HG03045 (cell line): Measurements from ENCODE around the gene CLTCL1.
"Not testable (repeated sequence)": the region's sequence is repeated elsewhere in the genome, so short reads cannot be mapped to it uniquely, and the experiment has no call there.

Experiments
- ATAC-seq: cut with Tn5 transposase; IDR thresholded peaks from one replicate; pipeline ENCODE4 v1.9.1; 2021; ENCODE audit warnings: mild to moderate bottlenecking, moderate library complexity; ENCODE audit not compliant: unreplicated experiment

CLTCL1 gene

GRCh38 chr22:19222242-19223005 lies 69.1 kb downstream of the CLTCL1 start:
- ATAC-seq = no peak

DNA sequence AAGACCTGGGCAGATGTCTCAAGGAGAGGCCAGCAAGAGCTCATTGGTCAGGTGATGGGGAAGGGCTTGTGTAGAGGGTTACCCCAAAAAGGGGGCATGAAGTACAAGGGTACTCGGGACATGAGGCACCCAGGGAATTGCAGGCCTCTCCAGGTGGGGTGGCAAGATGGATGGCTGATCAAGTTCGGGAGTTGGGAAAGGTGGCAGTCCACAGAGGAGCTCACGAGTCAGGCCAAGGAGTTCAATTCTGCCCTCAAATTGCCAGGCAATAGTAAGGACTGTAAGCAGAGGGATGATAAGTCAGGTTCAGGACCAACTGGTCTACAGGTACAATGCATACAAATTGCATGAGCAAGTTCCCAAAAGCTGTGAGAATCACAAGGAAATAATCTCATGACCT lies 70.7 kb downstream of the CLTCL1 start:
- ATAC-seq = no peak

- ATAC-seq = no peak
Measured at GRCh38 chr22:19218541-19219233, 72.8 kb downstream of the CLTCL1 start.

DNA sequence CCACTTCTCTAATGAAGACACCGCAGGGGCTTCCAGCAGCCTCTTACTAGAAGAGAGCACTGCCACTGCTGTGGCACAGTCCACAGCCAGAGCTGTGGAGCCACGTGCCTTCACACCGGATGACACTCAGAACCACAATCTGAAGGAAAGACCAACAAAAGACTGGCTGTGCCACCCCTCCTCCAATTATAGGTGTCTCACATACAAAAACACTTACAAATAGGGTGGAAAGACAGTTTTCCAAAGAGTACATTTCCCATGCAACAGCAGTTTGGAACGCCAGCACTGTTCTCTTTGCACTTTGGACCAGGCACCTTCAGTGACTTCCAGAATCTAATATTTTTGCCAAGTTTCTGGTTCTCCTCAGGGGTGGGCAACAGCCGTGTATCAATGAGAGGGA lies 74.9 kb downstream of the CLTCL1 start:
- no peak for ATAC-seq

DNA sequence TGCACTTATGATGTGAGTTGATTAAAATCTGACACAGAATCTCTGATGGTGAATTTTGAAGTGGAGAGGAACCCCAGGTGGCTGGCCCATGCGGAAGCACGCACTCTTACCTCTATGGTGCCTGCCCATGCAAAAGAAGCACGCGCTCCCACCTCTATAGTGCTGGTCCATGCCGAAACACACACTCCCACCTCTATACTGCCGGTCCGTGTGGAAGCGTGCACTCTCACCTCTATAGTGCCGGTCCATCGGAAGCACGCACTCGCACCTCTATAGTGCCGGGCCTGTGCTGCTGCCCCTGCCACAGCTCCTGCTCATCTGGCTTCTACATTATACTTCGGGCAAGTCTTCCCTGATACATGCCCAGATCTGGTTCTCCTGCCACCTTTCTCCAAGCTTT lies 76.2 kb downstream of the CLTCL1 start:
- no peak for ATAC-seq

DNA sequence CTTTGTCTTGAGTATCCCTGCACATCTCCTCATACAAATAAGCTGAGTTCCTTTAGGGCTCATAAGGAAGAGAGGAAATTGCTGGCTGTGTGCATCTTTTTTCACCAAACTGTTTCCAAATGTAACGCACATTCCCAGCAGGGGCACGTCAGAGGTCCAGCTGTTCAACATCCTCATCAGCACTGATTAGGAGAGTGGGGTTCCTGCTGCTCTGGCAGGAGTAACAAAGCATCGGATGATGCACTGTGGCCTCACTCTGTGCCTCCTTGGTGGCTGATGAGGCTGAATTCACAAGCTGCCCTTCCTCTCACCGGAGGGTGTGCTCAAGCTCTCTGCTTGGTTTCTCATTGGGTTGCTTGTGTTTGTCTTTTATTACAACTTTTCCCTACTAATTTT lies 77.4 kb downstream of the CLTCL1 start:
- ATAC-seq = no peak

DNA sequence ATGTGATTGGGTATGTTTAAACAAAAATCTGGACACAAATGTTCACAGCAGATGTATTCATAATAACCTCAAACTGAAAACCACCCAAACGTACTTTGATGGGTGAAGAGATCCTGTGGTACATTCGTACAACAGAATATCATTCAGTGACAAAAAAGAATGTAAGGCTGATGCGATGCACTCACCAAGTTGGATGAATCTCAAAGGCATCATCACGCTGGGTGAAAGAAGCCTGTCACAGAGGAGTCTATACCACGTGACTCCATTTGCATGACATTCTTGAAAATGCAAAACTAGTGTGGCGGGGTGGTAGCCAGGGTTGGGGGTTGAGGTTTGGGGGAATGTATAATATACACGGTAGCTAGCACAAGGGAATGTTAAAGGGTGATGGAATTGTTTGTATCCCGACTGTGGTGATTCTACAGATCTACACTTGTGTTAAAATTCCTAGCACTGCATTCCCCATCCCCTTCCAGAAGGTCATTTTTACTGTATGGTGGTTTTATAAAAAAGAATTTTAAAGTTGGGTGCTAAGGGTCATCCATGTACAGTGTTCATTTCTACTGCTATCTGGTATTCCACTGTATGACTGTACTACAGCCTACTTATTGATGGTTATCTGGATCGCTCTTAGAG lies 78.0 kb downstream of the CLTCL1 start:
- no peak for ATAC-seq

DNA sequence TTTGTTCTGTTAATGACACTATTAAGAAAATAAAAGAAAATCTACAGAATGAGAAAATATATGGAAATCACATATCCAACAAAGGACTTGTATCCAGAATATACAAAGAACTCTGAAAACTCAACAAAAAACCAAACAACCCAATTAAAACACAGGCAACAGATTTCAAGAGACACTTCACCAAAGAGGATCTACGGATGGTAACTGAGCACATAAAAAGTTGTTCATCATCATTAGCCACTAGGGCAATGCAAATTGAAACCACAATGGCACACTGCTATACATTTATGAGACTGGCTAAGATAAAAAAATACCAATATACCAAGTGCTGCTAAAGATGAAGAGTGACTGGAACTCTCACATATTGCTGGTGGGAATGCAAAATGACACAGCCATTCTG lies 78.5 kb downstream of the CLTCL1 start:
- ATAC-seq = no peak

DNA sequence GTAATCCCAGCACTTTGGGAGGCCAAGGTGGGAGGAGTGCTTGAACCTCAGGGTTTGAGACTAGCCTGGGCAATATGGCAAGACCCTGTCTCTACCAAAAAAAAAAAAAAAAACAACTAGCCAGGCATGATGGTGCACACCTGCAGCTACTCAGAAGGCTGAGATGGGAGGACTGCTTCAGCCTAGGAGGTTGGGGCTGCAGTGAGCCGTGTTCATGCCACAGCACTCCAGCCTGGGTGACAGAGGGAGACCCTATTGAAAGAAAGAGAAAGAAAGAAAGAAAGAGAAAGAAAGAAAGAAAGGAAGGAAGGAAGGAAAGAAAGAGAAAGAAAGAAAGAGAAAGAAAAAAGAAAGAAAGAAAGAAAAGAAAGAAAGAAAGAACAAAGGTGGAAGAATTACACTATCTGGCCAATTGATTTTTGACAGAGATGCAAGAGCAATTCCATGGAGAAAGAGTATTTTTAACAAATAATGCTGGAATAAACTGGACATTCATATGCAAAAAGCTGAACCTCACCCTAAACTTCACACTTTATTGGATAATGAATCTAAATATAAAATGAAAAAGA lies 79.1 kb downstream of the CLTCL1 start:
- no peak for ATAC-seq

DNA sequence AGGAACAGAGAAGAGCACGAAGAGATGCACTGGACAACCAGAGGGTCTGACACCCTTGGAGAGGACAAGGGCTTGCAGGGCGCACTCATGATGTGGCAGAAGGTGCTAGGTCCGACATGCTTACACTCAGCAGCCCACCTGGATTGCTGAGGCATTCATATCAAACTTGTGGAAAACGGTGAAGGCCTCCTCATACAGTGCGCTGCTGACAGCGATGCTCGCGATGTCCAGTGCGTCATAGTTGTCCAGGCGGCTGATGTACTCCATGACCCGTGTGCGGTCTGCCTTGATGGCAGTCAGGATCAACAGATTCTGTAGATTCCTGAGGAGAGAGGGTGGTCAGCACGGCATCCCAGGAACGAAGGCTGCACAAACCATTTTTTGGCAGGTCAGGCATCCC lies 81.3 kb downstream of the CLTCL1 start:
- no peak for ATAC-seq

GRCh38 chr22:19208287-19208847 lies 83.2 kb downstream of the CLTCL1 start:
- no peak for ATAC-seq

- no peak for ATAC-seq
Measured at GRCh38 chr22:19207884-19208283, 83.6 kb downstream of the CLTCL1 start.

GRCh38 chr22:19207401-19207808 lies 84.1 kb downstream of the CLTCL1 start:
- ATAC-seq = no peak

- ATAC-seq = no peak
Measured at GRCh38 chr22:19206287-19206686, 85.2 kb downstream of the CLTCL1 start.

DNA sequence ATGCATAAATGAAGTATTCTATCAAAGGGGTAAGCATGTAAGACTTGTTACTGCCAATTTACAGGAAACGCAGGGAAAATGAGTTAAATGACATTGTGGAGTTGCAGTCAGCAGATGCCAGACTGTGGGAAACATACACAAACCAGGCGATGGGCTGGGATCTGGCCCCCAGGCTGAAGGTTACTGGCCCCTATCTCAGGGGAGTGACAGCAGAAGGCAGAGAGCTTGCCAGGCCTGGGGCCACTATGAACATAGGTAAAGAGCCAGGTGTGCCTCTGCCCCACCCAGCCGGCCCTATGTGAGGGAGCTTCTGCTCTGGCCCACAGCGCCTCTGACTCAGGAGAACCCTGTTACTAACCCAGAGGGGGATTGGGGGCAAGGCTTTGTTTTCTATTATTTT lies 86.9 kb downstream of the CLTCL1 start:
- ATAC-seq = no peak

- no peak for ATAC-seq
Measured at GRCh38 chr22:19203834-19204233, 87.7 kb downstream of the CLTCL1 start.

GRCh38 chr22:19202799-19203186 lies 88.7 kb downstream of the CLTCL1 start:
- not testable (repeated sequence) for ATAC-seq

DNA sequence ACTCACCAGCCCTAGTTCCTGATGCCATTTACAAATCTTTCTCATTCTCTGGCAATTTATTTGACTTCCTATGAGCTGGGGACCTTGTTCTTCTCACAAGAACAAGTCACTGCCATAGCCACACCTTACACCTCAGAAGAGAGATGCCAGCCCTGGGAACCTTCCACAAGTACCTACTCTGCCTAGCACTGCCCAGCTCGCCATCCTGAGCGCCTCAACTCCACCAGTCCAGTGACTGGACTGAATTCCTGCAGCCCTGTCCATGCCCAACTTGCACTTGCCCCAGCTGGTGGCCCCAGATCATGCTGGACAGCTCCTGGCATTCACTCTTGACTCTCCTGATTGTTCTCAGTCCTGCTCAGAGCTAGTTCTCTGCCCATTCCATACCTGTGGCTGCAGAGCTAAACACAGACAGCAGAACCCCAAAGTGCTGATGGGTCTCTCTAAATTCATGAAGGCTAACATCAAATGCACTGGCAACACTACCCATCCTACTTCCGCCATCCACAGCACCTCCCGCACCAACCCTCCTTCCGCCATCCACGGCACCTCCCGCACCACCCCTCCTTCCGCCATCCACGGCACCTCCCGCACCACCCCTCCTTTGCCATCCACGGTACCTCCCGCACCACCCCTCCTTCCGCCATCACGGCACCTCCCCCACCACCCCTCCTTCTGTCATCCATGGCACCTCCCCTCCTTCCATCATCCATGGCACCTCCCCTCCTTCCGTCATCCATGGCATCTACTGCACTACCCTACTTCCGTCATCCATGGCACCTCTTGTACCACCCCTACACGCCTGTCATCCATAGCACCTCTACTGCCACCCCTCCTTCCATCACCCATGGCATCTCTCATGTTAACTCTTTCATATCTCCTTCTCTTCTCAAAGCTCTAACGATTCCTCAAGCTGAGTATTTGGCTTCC lies 89.4 kb downstream of the CLTCL1 start:
- no peak for ATAC-seq

DNA sequence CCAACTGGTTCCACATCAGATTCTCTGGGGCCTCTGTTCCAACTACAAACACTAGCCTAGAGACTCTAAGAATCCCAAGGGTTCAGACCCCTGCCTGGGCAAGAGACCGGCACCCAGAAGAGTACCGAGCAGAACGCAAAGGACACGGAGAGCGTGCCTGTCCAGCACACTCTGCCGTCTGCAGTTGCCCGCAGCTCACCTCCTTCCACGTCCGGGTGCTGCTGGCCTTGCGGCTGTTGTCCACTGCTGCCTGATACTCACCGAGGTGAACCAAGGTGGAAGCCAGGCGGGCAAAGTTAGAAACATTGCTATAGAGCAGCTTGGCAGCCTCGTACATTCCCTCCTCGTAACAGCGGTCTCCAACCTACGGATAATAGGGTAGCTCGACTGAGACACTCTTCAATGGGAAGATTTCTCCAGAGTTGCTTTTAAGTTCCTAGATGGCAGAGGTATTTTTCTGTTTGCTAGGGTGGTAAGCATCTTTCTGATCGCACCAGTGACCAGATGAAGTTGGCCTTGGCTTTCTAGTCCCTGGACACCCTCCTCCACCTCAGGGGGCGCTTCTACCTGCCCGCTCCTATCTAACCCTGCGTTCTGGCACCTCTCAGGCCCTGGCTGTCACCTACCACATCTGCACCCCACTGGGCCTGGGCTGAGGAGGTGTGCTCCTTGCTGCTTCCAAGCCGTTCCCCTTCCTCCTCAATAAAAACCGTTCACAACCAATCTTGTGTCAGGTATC lies 90.2 kb downstream of the CLTCL1 start:
- no peak for ATAC-seq

GRCh38 chr22:19199479-19199878 lies 92.0 kb downstream of the CLTCL1 start:
- no peak for ATAC-seq
